ENCODE data around the gene ASXL1.

DNA sequence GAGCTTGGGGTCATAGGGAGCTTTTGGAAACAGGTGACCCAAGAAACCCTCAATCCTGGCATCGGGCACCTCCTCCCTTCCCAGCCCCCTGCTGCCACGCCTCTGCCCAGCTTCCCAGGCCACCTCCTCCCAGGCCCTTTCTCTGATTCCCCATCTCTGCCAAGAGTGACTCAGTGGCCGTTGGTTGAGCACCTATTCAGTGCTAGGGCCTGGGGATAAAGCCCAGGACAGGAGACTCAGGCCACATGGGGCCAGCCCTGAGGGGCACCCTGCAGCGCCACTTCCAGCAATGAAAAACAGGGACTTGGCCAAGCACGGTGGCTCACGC is 110.1 kb downstream of the ASXL1 start:
- TF ChIP-seq, protein P1, sequence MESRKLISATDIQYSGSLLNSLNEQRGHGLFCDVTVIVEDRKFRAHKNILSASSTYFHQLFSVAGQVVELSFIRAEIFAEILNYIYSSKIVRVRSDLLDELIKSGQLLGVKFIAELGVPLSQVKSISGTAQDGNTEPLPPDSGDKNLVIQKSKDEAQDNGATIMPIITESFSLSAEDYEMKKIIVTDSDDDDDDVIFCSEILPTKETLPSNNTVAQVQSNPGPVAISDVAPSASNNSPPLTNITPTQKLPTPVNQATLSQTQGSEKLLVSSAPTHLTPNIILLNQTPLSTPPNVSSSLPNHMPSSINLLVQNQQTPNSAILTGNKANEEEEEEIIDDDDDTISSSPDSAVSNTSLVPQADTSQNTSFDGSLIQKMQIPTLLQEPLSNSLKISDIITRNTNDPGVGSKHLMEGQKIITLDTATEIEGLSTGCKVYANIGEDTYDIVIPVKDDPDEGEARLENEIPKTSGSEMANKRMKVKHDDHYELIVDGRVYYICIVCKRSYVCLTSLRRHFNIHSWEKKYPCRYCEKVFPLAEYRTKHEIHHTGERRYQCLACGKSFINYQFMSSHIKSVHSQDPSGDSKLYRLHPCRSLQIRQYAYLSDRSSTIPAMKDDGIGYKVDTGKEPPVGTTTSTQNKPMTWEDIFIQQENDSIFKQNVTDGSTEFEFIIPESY (IDR thresholded peaks at IDR 0.05; ENCODE audit: borderline replicate concordance, low read depth): no peak
- TF ChIP-seq TAF1 (IDR thresholded peaks at IDR 0.05; ENCODE audit: borderline replicate concordance, low read depth, low read length): no peak
- TF ChIP-seq EP300 (IDR thresholded peaks at IDR 0.05; ENCODE audit: borderline replicate concordance in 1 of 2, low read depth in 1 of 2, low read length in 1 of 2): no peak
- TF ChIP-seq MXI1 (IDR thresholded peaks at IDR 0.05; ENCODE audit: low read depth, low read length): no peak
- TF ChIP-seq CTCF (IDR thresholded peaks at IDR 0.05): no peak
- TF ChIP-seq GABPA (IDR thresholded peaks at IDR 0.05; ENCODE audit: low read depth): no peak
- no peak for TF ChIP-seq CHD2 (IDR thresholded peaks at IDR 0.05; ENCODE audit: low read length, partially characterized antibody)
- TF ChIP-seq NRF1 (IDR thresholded peaks at IDR 0.05; ENCODE audit: low read depth, low read length): no peak
- TF ChIP-seq, protein P2, sequence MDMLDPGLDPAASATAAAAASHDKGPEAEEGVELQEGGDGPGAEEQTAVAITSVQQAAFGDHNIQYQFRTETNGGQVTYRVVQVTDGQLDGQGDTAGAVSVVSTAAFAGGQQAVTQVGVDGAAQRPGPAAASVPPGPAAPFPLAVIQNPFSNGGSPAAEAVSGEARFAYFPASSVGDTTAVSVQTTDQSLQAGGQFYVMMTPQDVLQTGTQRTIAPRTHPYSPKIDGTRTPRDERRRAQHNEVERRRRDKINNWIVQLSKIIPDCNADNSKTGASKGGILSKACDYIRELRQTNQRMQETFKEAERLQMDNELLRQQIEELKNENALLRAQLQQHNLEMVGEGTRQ (IDR thresholded peaks at IDR 0.05; ENCODE audit: borderline replicate concordance, low read depth, low read length): no peak
